GM12874 (cell line): Measurements from ENCODE around the gene RPS18.

ENCODE experiments used
- CTCF ChIP-seq: IDR thresholded peaks from 2 replicates; pipeline ENCODE4 v1.5.1; 2011; ENCODE audit warnings: low read depth, mild to moderate bottlenecking, control low read depth, low read length, moderate library complexity; ENCODE audit not compliant: insufficient read depth

Gene RPS18

GRCh38 chr6:33254591-33254990 is 17.3 kb upstream of the RPS18 start:
- no peak for TF ChIP-seq CTCF

GRCh38 chr6:33259032-33259431 is 12.8 kb upstream of the RPS18 start:
- no peak for TF ChIP-seq CTCF

- no peak for TF ChIP-seq CTCF
Measured at GRCh38 chr6:33264015-33264414, 7.9 kb upstream of the RPS18 start.

- TF ChIP-seq CTCF: no peak
Measured at GRCh38 chr6:33271117-33271467, 783 bp upstream of the RPS18 start.

GRCh38 chr6:33272275-33273128 is 627 bp downstream of the RPS18 start:
- no peak for TF ChIP-seq CTCF

- TF ChIP-seq CTCF: no peak
Measured at GRCh38 chr6:33273129-33273923, 1.5 kb downstream of the RPS18 start.
